Esophagus squamous epithelium (tissue), 4 donors: ENCODE results near the gene LAGE3.

ENCODE experiments used
- POLR2A ChIP-seq, 4 donors: fragments of 450-650 bp; IDR thresholded peaks; one replicate each; pipeline ENCODE4 v1.6.1; 2017; ENCODE audit warnings: antibody characterized with exemption in 4 of 4, mild to moderate bottlenecking in 4 of 4, moderate library complexity in 3 of 4
- TF ChIP-seq, protein P1 (sequence below), 6 experiments: fragments of 450-650 bp in 4 of 6; fragments of 200-600 bp in 2 of 6; sonication (generic) in 2 of 6; IDR thresholded peaks; one replicate each; pipeline ENCODE4 v1.5.1; 2016 to 2019; ENCODE audit warnings: antibody characterized with exemption in 6 of 6, mild to moderate bottlenecking in 4 of 6, moderate library complexity in 4 of 6

DNA sequence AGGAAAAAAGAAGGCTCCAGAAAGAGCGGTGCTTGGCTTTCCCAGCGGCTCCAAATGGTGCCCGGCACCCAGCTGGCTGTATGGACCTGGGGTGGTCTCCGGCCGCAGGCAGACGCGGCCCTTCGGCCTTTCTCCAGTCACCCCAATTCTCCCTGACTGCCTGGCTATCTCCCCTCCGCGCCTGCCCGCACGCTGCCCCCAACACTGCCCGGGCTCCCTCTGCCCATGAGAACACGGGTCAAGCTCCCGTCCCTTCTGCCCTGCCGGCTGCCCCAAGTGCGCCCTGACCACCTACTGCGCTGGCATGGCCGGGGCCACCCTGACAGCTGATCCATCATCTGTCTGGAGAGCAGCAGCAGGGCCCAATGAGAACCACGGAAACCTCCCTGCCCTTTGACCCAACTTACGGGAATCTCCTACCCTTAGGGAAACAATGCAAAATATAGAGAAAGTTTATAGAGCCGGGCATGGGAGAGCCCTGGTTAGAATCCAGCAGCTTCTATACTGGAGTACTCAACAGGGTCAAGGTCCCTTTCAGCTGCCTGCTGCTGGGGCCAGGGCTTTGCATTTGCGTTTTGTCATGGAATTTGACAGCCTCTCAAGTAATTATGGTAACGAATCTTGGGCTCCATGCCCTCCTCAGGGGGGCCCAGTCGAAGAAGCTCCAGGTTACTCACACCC, 38.2 kb upstream of the LAGE3 start:
- TF ChIP-seq, protein P1, sequence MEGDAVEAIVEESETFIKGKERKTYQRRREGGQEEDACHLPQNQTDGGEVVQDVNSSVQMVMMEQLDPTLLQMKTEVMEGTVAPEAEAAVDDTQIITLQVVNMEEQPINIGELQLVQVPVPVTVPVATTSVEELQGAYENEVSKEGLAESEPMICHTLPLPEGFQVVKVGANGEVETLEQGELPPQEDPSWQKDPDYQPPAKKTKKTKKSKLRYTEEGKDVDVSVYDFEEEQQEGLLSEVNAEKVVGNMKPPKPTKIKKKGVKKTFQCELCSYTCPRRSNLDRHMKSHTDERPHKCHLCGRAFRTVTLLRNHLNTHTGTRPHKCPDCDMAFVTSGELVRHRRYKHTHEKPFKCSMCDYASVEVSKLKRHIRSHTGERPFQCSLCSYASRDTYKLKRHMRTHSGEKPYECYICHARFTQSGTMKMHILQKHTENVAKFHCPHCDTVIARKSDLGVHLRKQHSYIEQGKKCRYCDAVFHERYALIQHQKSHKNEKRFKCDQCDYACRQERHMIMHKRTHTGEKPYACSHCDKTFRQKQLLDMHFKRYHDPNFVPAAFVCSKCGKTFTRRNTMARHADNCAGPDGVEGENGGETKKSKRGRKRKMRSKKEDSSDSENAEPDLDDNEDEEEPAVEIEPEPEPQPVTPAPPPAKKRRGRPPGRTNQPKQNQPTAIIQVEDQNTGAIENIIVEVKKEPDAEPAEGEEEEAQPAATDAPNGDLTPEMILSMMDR (IDR thresholded peaks at IDR 0.05) = no peak
- no peak for TF ChIP-seq POLR2A (IDR thresholded peaks at IDR 0.05)
